ENCODE results near the gene TSHZ2. TPM values are rescaled to one million over a fixed set of nuclear protein-coding genes. Genes with fewer than 3 reads are reported as not detected.
A peak's percentile ranks its signal among the peaks of the same experiment; 100 is the strongest.

The TSHZ2 gene
- total and polyA plus RNA-seq, 9 of the 15 experiments (the other 6 are each of a cell fraction or from before 2014, with no cell fraction given) = 0.03 to 0.20 (median 0.05) TPM; not detected in 4

- TF ChIP-seq REST (IDR thresholded peaks at IDR 0.05; ENCODE audit: borderline replicate concordance) (peak; percentile 40; the same call in 1 of the 2 replicates), REST (CRISPR knock-in tag; IDR thresholded peaks at IDR 0.05; ENCODE audit: low read depth) (no peak), RAD21 (CRISPR knock-in tag; conservative IDR thresholded peaks at IDR 0.05 in 1 of 2, IDR thresholded peaks at IDR 0.05 in 1 of 2) (peak in 1 of 2 experiments; percentile 50; a peak in 2 of 4 replicates)
Measured at GRCh38 chr20:53201588-53201987, 229.4 kb downstream of the TSHZ2 start (continued).
